ENCODE data around the gene C17orf67. TPM values are rescaled to one million over a fixed set of nuclear protein-coding genes. Genes with fewer than 3 reads are reported as not detected.

C17orf67 gene
- total RNA-seq, 1 donor from 2014 or later = 1.4 TPM

DNA sequence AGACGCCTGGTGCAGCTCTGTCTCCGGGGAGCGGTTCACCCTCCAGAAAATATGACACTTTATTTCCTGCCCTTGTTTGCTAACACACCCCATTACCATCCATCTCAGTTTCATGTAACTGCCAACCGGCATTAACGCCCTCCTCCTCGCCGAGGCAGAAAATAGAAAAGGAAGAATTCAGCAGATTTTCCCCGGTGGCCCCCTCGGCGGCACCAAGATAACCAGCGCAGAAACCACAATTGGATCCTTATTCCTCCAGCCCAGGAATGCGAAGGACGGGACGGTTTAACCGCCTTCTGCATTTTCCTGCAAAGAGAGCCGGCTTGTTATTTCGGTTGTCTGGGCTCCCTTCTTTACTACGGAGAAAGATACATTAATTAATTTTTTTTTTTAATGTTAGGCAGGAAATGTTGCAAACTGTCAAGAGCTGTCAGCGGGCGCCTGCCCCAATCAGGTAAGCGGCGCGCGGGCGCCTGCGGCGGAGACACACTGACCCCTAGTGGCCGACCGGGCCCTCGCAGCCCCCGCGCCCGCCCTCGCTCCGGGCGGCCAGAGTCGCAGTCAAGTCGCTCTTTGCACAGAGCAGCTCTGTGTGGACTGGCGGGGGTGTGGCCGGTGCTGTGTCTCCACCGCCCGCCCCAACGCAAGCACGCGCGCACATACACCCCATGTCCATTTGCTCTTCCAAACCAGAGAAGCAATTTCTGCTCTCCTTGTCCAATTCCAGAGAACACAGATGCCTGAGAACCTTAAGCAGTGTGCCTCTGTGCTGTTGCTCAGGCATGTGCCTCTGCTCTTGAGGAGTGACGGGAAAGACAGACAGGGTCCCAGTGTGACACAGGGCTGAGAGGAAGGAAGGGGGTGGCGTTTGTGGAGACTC lies 53.6 kb downstream of the C17orf67 start:
- Mint-ChIP-seq H3K4me3 (peak overlapping the region; percentile 80), H3K4me1 (peaks cover 17% of the 10 kb centered on the region), H3K27ac (no peak overlapping the region), H3K9me3 (no peaks in the 10 kb centered on the region), H3K27me3 (ENCODE audit: insufficient read depth, low read depth) (peaks cover 19% of the 10 kb centered on the region), H3K36me3 (no peaks in the 10 kb centered on the region)
- peak; percentile 83 for DNase-seq (ENCODE audit: low spot score)
- Histone ChIP-seq H4K20me1 (ENCODE audit: low read depth) (no peaks in the 10 kb centered on the region), H3K79me2 (ENCODE audit: low read depth) (no peaks in the 10 kb centered on the region), H3K36me3 (no peaks in the 10 kb centered on the region), H2AFZ (replicated peaks) (no peak overlapping the region), H3K9me3 (ENCODE audit: low read depth) (no peaks in the 10 kb centered on the region), H3K4me2 (peak overlapping the region; percentile 73), H3K27ac (no peak overlapping the region), H3K27me3 (peaks cover 50% of the 10 kb centered on the region), H3F3A (ENCODE audit: low read depth) (no peaks in the 10 kb centered on the region), H3K4me3 (peak overlapping the region; percentile 34), H3K4me1 (no peaks in the 10 kb centered on the region), H3K9ac (no peak overlapping the region)
- TF ChIP-seq EZH2 (IDR thresholded peaks at IDR 0.05) = peak; percentile 59
- TF ChIP-seq EZH2phosphoT487 (IDR thresholded peaks at IDR 0.05) = no peak
- TF ChIP-seq, protein P1, sequence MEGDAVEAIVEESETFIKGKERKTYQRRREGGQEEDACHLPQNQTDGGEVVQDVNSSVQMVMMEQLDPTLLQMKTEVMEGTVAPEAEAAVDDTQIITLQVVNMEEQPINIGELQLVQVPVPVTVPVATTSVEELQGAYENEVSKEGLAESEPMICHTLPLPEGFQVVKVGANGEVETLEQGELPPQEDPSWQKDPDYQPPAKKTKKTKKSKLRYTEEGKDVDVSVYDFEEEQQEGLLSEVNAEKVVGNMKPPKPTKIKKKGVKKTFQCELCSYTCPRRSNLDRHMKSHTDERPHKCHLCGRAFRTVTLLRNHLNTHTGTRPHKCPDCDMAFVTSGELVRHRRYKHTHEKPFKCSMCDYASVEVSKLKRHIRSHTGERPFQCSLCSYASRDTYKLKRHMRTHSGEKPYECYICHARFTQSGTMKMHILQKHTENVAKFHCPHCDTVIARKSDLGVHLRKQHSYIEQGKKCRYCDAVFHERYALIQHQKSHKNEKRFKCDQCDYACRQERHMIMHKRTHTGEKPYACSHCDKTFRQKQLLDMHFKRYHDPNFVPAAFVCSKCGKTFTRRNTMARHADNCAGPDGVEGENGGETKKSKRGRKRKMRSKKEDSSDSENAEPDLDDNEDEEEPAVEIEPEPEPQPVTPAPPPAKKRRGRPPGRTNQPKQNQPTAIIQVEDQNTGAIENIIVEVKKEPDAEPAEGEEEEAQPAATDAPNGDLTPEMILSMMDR (IDR thresholded peaks at IDR 0.05) = peak; percentile 99

DNA sequence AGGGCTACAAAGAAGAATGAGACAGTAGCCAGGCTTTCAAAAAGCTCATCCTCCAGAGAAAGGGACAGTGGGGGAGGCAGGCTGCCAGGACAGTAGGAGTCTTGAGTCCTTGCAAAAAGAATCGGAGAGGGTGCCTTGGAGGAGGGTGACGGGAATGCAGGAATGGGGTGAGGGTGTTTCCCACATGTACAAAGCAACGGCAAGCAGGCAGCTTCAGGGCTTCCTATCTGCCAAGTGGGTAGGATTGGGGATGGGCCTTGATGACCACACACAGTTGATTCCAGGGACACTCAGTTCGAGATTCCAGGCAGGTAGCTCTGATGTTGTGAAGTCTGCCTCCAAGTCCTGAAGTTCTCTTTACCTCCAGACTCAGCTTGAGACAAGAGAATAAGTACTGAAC lies 54.4 kb downstream of the C17orf67 start:
- Mint-ChIP-seq H3K27ac (no peak overlapping the region), H3K4me1 (peaks cover 17% of the 10 kb centered on the region), H3K9me3 (no peaks in the 10 kb centered on the region), H3K4me3 (peak overlapping the region; percentile 78), H3K27me3 (ENCODE audit: insufficient read depth, low read depth) (peaks cover 19% of the 10 kb centered on the region), H3K36me3 (no peaks in the 10 kb centered on the region)
- Histone ChIP-seq H3K79me2 (ENCODE audit: low read depth) (no peaks in the 10 kb centered on the region), H3K27me3 (peaks cover 50% of the 10 kb centered on the region), H3K36me3 (no peaks in the 10 kb centered on the region), H2AFZ (replicated peaks) (no peak overlapping the region), H3K4me2 (no peak overlapping the region), H3K27ac (no peak overlapping the region), H4K20me1 (ENCODE audit: low read depth) (no peaks in the 10 kb centered on the region), H3K9me3 (ENCODE audit: low read depth) (no peaks in the 10 kb centered on the region), H3K4me1 (no peaks in the 10 kb centered on the region), H3F3A (ENCODE audit: low read depth) (no peaks in the 10 kb centered on the region), H3K9ac (no peak overlapping the region), H3K4me3 (no peak overlapping the region)
- TF ChIP-seq EZH2 (IDR thresholded peaks at IDR 0.05) (no peak), EZH2phosphoT487 (IDR thresholded peaks at IDR 0.05) (no peak)
- TF ChIP-seq, protein P1 (IDR thresholded peaks at IDR 0.05) = no peak
- no peak for DNase-seq (ENCODE audit: low spot score)

DNA sequence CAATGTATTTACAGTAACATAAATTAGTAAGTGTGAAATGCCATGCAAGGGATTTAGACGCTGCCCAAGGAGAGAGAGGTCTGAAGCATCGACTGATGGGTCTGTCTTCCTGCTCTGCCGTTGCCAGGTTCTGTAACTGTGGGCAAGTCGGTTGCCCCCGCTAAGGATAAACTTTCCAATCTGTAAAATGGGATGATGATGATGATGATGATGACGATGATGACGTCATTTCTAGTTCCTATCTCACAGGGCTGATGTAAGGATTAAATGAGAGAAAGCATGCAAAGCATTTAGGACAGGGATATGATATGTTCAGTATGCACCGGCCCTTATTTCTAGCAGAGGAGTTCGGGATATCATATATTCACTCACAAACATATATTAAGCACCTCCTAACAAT lies 54.8 kb downstream of the C17orf67 start:
- no peak for DNase-seq (ENCODE audit: low spot score)
- Histone ChIP-seq H4K20me1 (ENCODE audit: low read depth) (no peaks in the 10 kb centered on the region), H3F3A (ENCODE audit: low read depth) (no peaks in the 10 kb centered on the region), H3K9ac (no peak overlapping the region), H3K9me3 (ENCODE audit: low read depth) (no peaks in the 10 kb centered on the region), H3K27me3 (peaks cover 50% of the 10 kb centered on the region), H3K4me1 (no peaks in the 10 kb centered on the region), H3K79me2 (ENCODE audit: low read depth) (no peaks in the 10 kb centered on the region), H3K4me2 (no peak overlapping the region), H3K4me3 (no peak overlapping the region), H3K36me3 (no peaks in the 10 kb centered on the region), H3K27ac (no peak overlapping the region), H2AFZ (replicated peaks) (no peak overlapping the region)
- Mint-ChIP-seq H3K27me3 (ENCODE audit: insufficient read depth, low read depth) (peaks cover 19% of the 10 kb centered on the region), H3K4me1 (peaks cover 17% of the 10 kb centered on the region), H3K9me3 (no peaks in the 10 kb centered on the region), H3K27ac (no peak overlapping the region), H3K4me3 (peak overlapping the region; percentile 27), H3K36me3 (no peaks in the 10 kb centered on the region)
- TF ChIP-seq EZH2phosphoT487 (IDR thresholded peaks at IDR 0.05) = no peak
- TF ChIP-seq, protein P1 (IDR thresholded peaks at IDR 0.05) = no peak
- no peak for TF ChIP-seq EZH2 (IDR thresholded peaks at IDR 0.05)

Measured in neural progenitor cell (in vitro differentiated cells).